OCI-LY1 (cell line): ENCODE results near the gene TMEM164.

Experiments used
- CTCF ChIP-seq: fragments of 200-600 bp; sonication (generic), shearing (Covaris generic); IDR thresholded peaks from 2 replicates; pipeline ENCODE4 v1.5.1; 2017; ENCODE audit warnings: mild to moderate bottlenecking, antibody characterized with exemption, low read length, moderate library complexity, mixed read lengths
- EZH2 ChIP-seq: fragments of 200-600 bp; sonication (generic), shearing (Covaris generic); IDR thresholded peaks from 2 replicates; pipeline ENCODE4 v1.8.0; 2017; ENCODE audit warnings: borderline replicate concordance, mixed run types, mild to moderate bottlenecking, antibody characterized with exemption, low read length, moderate library complexity, mixed read lengths

- no peak for TF ChIP-seq CTCF
- TF ChIP-seq EZH2 = no peak
These were observed 165.7 kb downstream of the TMEM164 start for GRCh38 chrX:110168585-110168984.
